Measurements from ENCODE around the gene OSBPL9. TPM values are rescaled to one million over a fixed set of nuclear protein-coding genes. Genes with fewer than 3 reads are reported as not detected.

OSBPL9 gene
- total RNA-seq, 1 donor from 2014 or later: 103 TPM

GRCh38 chr1:51592711-51593110 is 24.2 kb upstream of the OSBPL9 start:
- H3K27me3 Mint-ChIP-seq (ENCODE audit: unreplicated experiment): peaks cover 4% of the 10 kb centered on the region
- H3K9me3 Mint-ChIP-seq (ENCODE audit: unreplicated experiment): no peaks in the 10 kb centered on the region
- H3K27ac Mint-ChIP-seq (ENCODE audit: unreplicated experiment): no peak overlapping the region
- no peak for DNase-seq (ENCODE audit: extremely low spot score, unreplicated experiment)
- no peaks in the 10 kb centered on the region for H3K4me1 Mint-ChIP-seq (ENCODE audit: unreplicated experiment)
- no peaks in the 10 kb centered on the region for H3K36me3 Mint-ChIP-seq (ENCODE audit: unreplicated experiment)
- no peak overlapping the region for H3K4me3 Mint-ChIP-seq (ENCODE audit: unreplicated experiment)
- TF ChIP-seq CTCF (IDR thresholded peaks at IDR 0.05): no peak

- TF ChIP-seq CTCF (IDR thresholded peaks at IDR 0.05): no peak
- no peak overlapping the region for H3K4me3 Mint-ChIP-seq (ENCODE audit: unreplicated experiment)
- H3K36me3 Mint-ChIP-seq (ENCODE audit: unreplicated experiment): no peaks in the 10 kb centered on the region
- peaks cover 6% of the 10 kb centered on the region for H3K27me3 Mint-ChIP-seq (ENCODE audit: unreplicated experiment)
- no peak overlapping the region for H3K27ac Mint-ChIP-seq (ENCODE audit: unreplicated experiment)
- no peaks in the 10 kb centered on the region for H3K9me3 Mint-ChIP-seq (ENCODE audit: unreplicated experiment)
- DNase-seq (ENCODE audit: extremely low spot score, unreplicated experiment): no peak
- no peaks in the 10 kb centered on the region for H3K4me1 Mint-ChIP-seq (ENCODE audit: unreplicated experiment)
Observed at GRCh38 chr1:51594716-51595115, 22.2 kb upstream of the OSBPL9 start.

GRCh38 chr1:51600529-51600928 is 16.4 kb upstream of the OSBPL9 start:
- TF ChIP-seq CTCF (IDR thresholded peaks at IDR 0.05): no peak
- H3K36me3 Mint-ChIP-seq (ENCODE audit: unreplicated experiment): no peaks in the 10 kb centered on the region
- H3K27ac Mint-ChIP-seq (ENCODE audit: unreplicated experiment): no peak overlapping the region
- H3K4me3 Mint-ChIP-seq (ENCODE audit: unreplicated experiment): no peak overlapping the region
- no peaks in the 10 kb centered on the region for H3K9me3 Mint-ChIP-seq (ENCODE audit: unreplicated experiment)
- DNase-seq (ENCODE audit: extremely low spot score, unreplicated experiment): no peak
- peaks cover 2% of the 10 kb centered on the region for H3K27me3 Mint-ChIP-seq (ENCODE audit: unreplicated experiment)
- no peaks in the 10 kb centered on the region for H3K4me1 Mint-ChIP-seq (ENCODE audit: unreplicated experiment)

GRCh38 chr1:51600965-51601364 is 15.9 kb upstream of the OSBPL9 start:
- peaks cover 2% of the 10 kb centered on the region for H3K27me3 Mint-ChIP-seq (ENCODE audit: unreplicated experiment)
- no peaks in the 10 kb centered on the region for H3K36me3 Mint-ChIP-seq (ENCODE audit: unreplicated experiment)
- no peak overlapping the region for H3K4me3 Mint-ChIP-seq (ENCODE audit: unreplicated experiment)
- no peaks in the 10 kb centered on the region for H3K9me3 Mint-ChIP-seq (ENCODE audit: unreplicated experiment)
- DNase-seq (ENCODE audit: extremely low spot score, unreplicated experiment): no peak
- H3K27ac Mint-ChIP-seq (ENCODE audit: unreplicated experiment): no peak overlapping the region
- no peak for TF ChIP-seq CTCF (IDR thresholded peaks at IDR 0.05)
- H3K4me1 Mint-ChIP-seq (ENCODE audit: unreplicated experiment): no peaks in the 10 kb centered on the region

- H3K9me3 Mint-ChIP-seq (ENCODE audit: unreplicated experiment): no peaks in the 10 kb centered on the region
Observed at GRCh38 chr1:51605961-51606723, 10.8 kb upstream of the OSBPL9 start.

More at GRCh38 chr1:51605961-51606723, 10.8 kb upstream of the OSBPL9 start:
- H3K4me3 Mint-ChIP-seq (ENCODE audit: unreplicated experiment): no peak overlapping the region
- no peak for TF ChIP-seq CTCF (IDR thresholded peaks at IDR 0.05)
- H3K36me3 Mint-ChIP-seq (ENCODE audit: unreplicated experiment): no peaks in the 10 kb centered on the region
- no peak overlapping the region for H3K27ac Mint-ChIP-seq (ENCODE audit: unreplicated experiment)
- no peak for DNase-seq (ENCODE audit: extremely low spot score, unreplicated experiment)
- peaks cover 20% of the 10 kb centered on the region for H3K4me1 Mint-ChIP-seq (ENCODE audit: unreplicated experiment)
- H3K27me3 Mint-ChIP-seq (ENCODE audit: unreplicated experiment): peaks cover 5% of the 10 kb centered on the region
